H9 (cell line): Measurements from ENCODE around the gene DIO1. TPM values are rescaled to one million over a fixed set of nuclear protein-coding genes. Genes with fewer than 3 reads are reported as not detected.
A peak's percentile ranks its signal among the peaks of the same experiment; 100 is the strongest.

Experiments used
- DNase-seq: peaks from one replicate; pipeline ENCODE4 v3.0.0-alpha.2; 2017
- H2AFZ ChIP-seq: one replicate; pipeline ENCODE4 v1.6.1; 2013; ENCODE audit warnings: mild to moderate bottlenecking, low read length, control low read depth, moderate library complexity
- H2AK5ac ChIP-seq: 2 replicates; pipeline ENCODE4 v1.6.1; 2013; ENCODE audit warnings: low read length, control low read depth, mixed read lengths; ENCODE audit not compliant: insufficient read length
- H2BK120ac ChIP-seq: one replicate; pipeline ENCODE4 v1.6.1; 2013; ENCODE audit warnings: low read depth, mild to moderate bottlenecking, low read length, control low read depth, inconsistent platforms; ENCODE audit not compliant: poor library complexity, severe bottlenecking
- H2BK12ac ChIP-seq: 2 replicates; pipeline ENCODE4 v1.6.1; 2013; ENCODE audit warnings: low read length, control low read depth, mixed read lengths, low read depth; ENCODE audit not compliant: insufficient read length
- H2BK15ac ChIP-seq: 2 replicates; pipeline ENCODE4 v1.6.1; 2013; ENCODE audit warnings: low read depth, low read length, control low read depth
- H2BK20ac ChIP-seq: one replicate; pipeline ENCODE4 v1.6.1; 2013; ENCODE audit warnings: low read depth, mild to moderate bottlenecking, low read length, control low read depth, inconsistent platforms; ENCODE audit not compliant: poor library complexity, severe bottlenecking
- H2BK5ac ChIP-seq: 2 replicates; pipeline ENCODE4 v1.6.1; 2013; ENCODE audit warnings: low read length, control low read depth, mixed read lengths; ENCODE audit not compliant: insufficient read length
- H3K14ac ChIP-seq: 2 replicates; pipeline ENCODE4 v1.6.1; 2013; ENCODE audit warnings: low read length, control low read depth; ENCODE audit not compliant: insufficient read depth
- H3K18ac ChIP-seq: 2 replicates; pipeline ENCODE4 v1.6.1; 2013; ENCODE audit warnings: low read depth, mild to moderate bottlenecking, mixed read lengths, low read length, control low read depth; ENCODE audit not compliant: insufficient read length
- H3K23ac ChIP-seq: 2 replicates; pipeline ENCODE4 v1.6.1; 2013; ENCODE audit warnings: low read length, control low read depth, mixed read lengths, low read depth; ENCODE audit not compliant: insufficient read length
- H3K23me2 ChIP-seq: 2 replicates; pipeline ENCODE4 v1.6.1; 2013; ENCODE audit warnings: low read depth, mild to moderate bottlenecking, mixed read lengths, low read length, control low read depth; ENCODE audit not compliant: insufficient read length, poor library complexity, severe bottlenecking
- H3K27ac ChIP-seq: 2 replicates; pipeline ENCODE4 v1.5.1; 2013; ENCODE audit warnings: low read length, control low read depth, mixed read lengths, low read depth; ENCODE audit not compliant: insufficient read length
- H3K27me3 ChIP-seq: 2 replicates; pipeline ENCODE4 v1.6.1; 2013; ENCODE audit warnings: low read length, control low read depth, inconsistent platforms; ENCODE audit not compliant: insufficient read depth
- H3K4ac ChIP-seq: 2 replicates; pipeline ENCODE4 v1.6.1; 2013; ENCODE audit warnings: low read depth, mild to moderate bottlenecking, control low read depth, inconsistent platforms, low read length, moderate library complexity
- H3K4me1 ChIP-seq: 2 replicates; pipeline ENCODE4 v1.6.1; 2013; ENCODE audit warnings: low read length, control low read depth, inconsistent platforms; ENCODE audit not compliant: insufficient read depth
- H3K4me2 ChIP-seq: 2 replicates; pipeline ENCODE4 v1.6.1; 2013; ENCODE audit warnings: low read length, control low read depth, mixed read lengths; ENCODE audit not compliant: insufficient read length, insufficient read depth
- H3K56ac ChIP-seq: 2 replicates; pipeline ENCODE4 v1.6.1; 2013; ENCODE audit warnings: low read depth, mild to moderate bottlenecking, mixed read lengths, low read length, control low read depth; ENCODE audit not compliant: insufficient read length
- H3K79me1 ChIP-seq: 2 replicates; pipeline ENCODE4 v1.6.1; 2013; ENCODE audit warnings: low read depth, mild to moderate bottlenecking, moderate library complexity, low read length, control low read depth, inconsistent platforms; ENCODE audit not compliant: insufficient read depth, poor library complexity, severe bottlenecking
- H3K79me2 ChIP-seq: 2 replicates; pipeline ENCODE4 v1.6.1; 2013; ENCODE audit warnings: low read length, control low read depth, inconsistent platforms; ENCODE audit not compliant: insufficient read depth
- H3K9ac ChIP-seq: 2 replicates; pipeline ENCODE4 v1.6.1; 2013; ENCODE audit warnings: low read length, control low read depth, mixed read lengths; ENCODE audit not compliant: insufficient read length; ENCODE audit errors: extremely low read depth
- H3K9me3 ChIP-seq: one replicate; pipeline ENCODE4 v1.6.1; 2013; ENCODE audit warnings: low read depth, low read length, inconsistent platforms; ENCODE audit not compliant: control insufficient read depth
- H3T11ph ChIP-seq: one replicate; pipeline ENCODE4 v1.6.1; 2013; ENCODE audit warnings: mild to moderate bottlenecking, low read length, control low read depth, inconsistent platforms
- H4K20me1 ChIP-seq: one replicate; pipeline ENCODE4 v1.6.1; 2013; ENCODE audit not compliant: control insufficient read depth, insufficient read length, insufficient read depth
- H4K5ac ChIP-seq: 2 replicates; pipeline ENCODE4 v1.6.1; 2013; ENCODE audit warnings: low read depth, mild to moderate bottlenecking, mixed read lengths, low read length, control low read depth; ENCODE audit not compliant: insufficient read length
- H4K8ac ChIP-seq: replicated peaks from 2 replicates; pipeline ENCODE4 v1.6.1; 2013; ENCODE audit warnings: low read length, control low read depth, mixed read lengths, low read depth; ENCODE audit not compliant: insufficient read length
- H4K91ac ChIP-seq: 2 replicates; pipeline ENCODE4 v1.6.1; 2013; ENCODE audit warnings: low read depth, mild to moderate bottlenecking, moderate library complexity, mixed read lengths, low read length, control low read depth; ENCODE audit not compliant: insufficient read length
- H3K27ac Mint-ChIP-seq, 3 experiments: 2 replicates in 2 of 3; 3 replicates in 1 of 3; pipeline ENCODE4 v1.8.0; 2020 to 2021; ENCODE audit warnings: mixed read lengths in 3 of 3, mild to moderate bottlenecking in 1 of 3, moderate library complexity in 1 of 3
- H3K27me3 Mint-ChIP-seq: 2 replicates; pipeline ENCODE4 v1.8.0; 2021; ENCODE audit warnings: low read depth, mild to moderate bottlenecking, moderate library complexity, mixed read lengths
- H3K36me3 Mint-ChIP-seq, 3 experiments: 2 replicates in 2 of 3; 3 replicates in 1 of 3; pipeline ENCODE4 v1.8.0; 2020 to 2021; ENCODE audit warnings: low read depth in 3 of 3, mixed read lengths in 3 of 3; ENCODE audit not compliant: insufficient read depth in 1 of 3
- H3K4me1 Mint-ChIP-seq, 2 experiments: 2 replicates each; pipeline ENCODE4 v1.8.0; 2020; ENCODE audit warnings: mixed read lengths in 2 of 2
- H3K4me3 Mint-ChIP-seq, 2 experiments: 2 replicates in 1 of 2; 3 replicates in 1 of 2; pipeline ENCODE4 v1.8.0; 2020 to 2021; ENCODE audit warnings: mild to moderate bottlenecking in 2 of 2, mixed read lengths in 2 of 2, moderate library complexity in 1 of 2
- H3K9me3 Mint-ChIP-seq, 2 experiments: 2 replicates in 1 of 2; 3 replicates in 1 of 2; pipeline ENCODE4 v1.8.0; 2020; ENCODE audit warnings: mild to moderate bottlenecking in 2 of 2, mixed read lengths in 2 of 2, moderate library complexity in 1 of 2
- CTCF ChIP-seq: fragments of 200-600 bp; sonication (generic); conservative IDR thresholded peaks from 3 replicates; pipeline ENCODE4 v1.8.0; 2021; ENCODE audit warnings: antibody characterized with exemption, mild to moderate bottlenecking
- WGBS: extraction: QIAGEN DNeasy Blood & Tissue Kit; methylation state at CpG from one replicate; pipeline ENCODE4 v1.1.7; 2013; ENCODE audit warnings: missing lambda C conversion rate, low lambda C conversion rate, mixed read lengths; ENCODE audit not compliant: insufficient read length; ENCODE audit errors: extremely low coverage; 5-methylcytosine and 5-hydroxymethylcytosine counted together
- total RNA-seq: library from RNA; stranded (reverse); gene quantifications from 2 replicates; pipeline ENCODE4 v1.2.1, GENCODE V29; 2021

The DIO1 gene
- total RNA-seq, 1 experiment from 2014 or later, result not detected

- Mint-ChIP-seq H3K36me3 (peaks cover 0 to 15% (median 4%) of the 10 kb centered on the region in 3 experiments; a peak in 3 of 7 replicates), H3K4me3 (peak overlapping the region; percentile 93 to 95; a peak in 2 of 5 replicates), H3K4me1 (peaks cover 12 to 19% of the 10 kb centered on the region in 2 experiments), H3K9me3 (no peaks in the 10 kb centered on the region), H3K27me3 (peaks cover 8% of the 10 kb centered on the region), H3K27ac (no peak overlapping the region)
- Histone ChIP-seq H3K79me1 (no peaks in the 10 kb centered on the region), H3K9me3 (no peaks in the 10 kb centered on the region), H3K27ac (no peak overlapping the region), H3T11ph (no peak overlapping the region), H2BK120ac (no peak overlapping the region), H4K20me1 (no peaks in the 10 kb centered on the region), H2BK5ac (no peak overlapping the region), H3K18ac (no peak overlapping the region), H3K27me3 (no peaks in the 10 kb centered on the region), H2BK20ac (no peak overlapping the region), H3K79me2 (no peaks in the 10 kb centered on the region), H4K5ac (no peak overlapping the region), H3K23me2 (no peaks in the 10 kb centered on the region), H3K9ac (no peak overlapping the region), H2BK15ac (no peak overlapping the region), H4K91ac (no peak overlapping the region), H3K4ac (no peak overlapping the region), H4K8ac (no peak overlapping the region), H3K56ac (no peak overlapping the region), H3K4me2 (peak overlapping the region; percentile 74), H2BK12ac (no peak overlapping the region), H3K14ac (no peak overlapping the region), H3K4me1 (no peaks in the 10 kb centered on the region; the same call in 1 of the 2 replicates), H3K23ac (no peak overlapping the region), H2AFZ (peak overlapping the region; percentile 17), H2AK5ac (no peak overlapping the region)
- no CpG with 5 or more reads among the region's 7 CpGs for WGBS
- no peak for DNase-seq
- TF ChIP-seq CTCF, result no peak
Observed at GRCh38 chr1:53890522-53890941, 3.5 kb upstream of the DIO1 start.
